Stomach (tissue), 9 donors: ENCODE data around the gene TNKS2. TPM values are rescaled to one million over a fixed set of nuclear protein-coding genes. Genes with fewer than 3 reads are reported as not detected.

ENCODE experiments used
- DNase-seq, 2 donors: peaks; one replicate each; pipeline versions ENCODE4 v3.0.0 to v3.0.0-alpha.2; 2013 to 2019
- H3K27ac ChIP-seq, 5 donors: fragments of 200-600 bp in 4 of 5; sonication (generic) in 4 of 5; one replicate each; pipeline ENCODE4 v1.5.1; 2013 to 2019; ENCODE audit warnings: mild to moderate bottlenecking in 1 of 5, moderate library complexity in 1 of 5
- H3K27me3 ChIP-seq, 3 donors: fragments of 200-600 bp; sonication (generic); one replicate each; pipeline ENCODE4 v1.5.1; 2017 to 2019; ENCODE audit warnings: mixed run types in 1 of 3
- H3K36me3 ChIP-seq, 4 donors: fragments of 200-600 bp; sonication (generic); 1 replicate in 3 of 4; 2 replicates in 1 of 4; pipeline ENCODE4 v1.5.1; 2016 to 2019
- H3K4me1 ChIP-seq, 4 donors: fragments of 200-600 bp; sonication (generic); one replicate each; pipeline ENCODE4 v1.5.1; 2016 to 2019
- H3K4me3 ChIP-seq, 4 donors: fragments of 200-600 bp; sonication (generic) in 3 of 4; one replicate each; pipeline ENCODE4 v1.5.1; 2016 to 2019; ENCODE audit warnings: mild to moderate bottlenecking in 1 of 4
- H3K9me3 ChIP-seq, 4 donors: fragments of 200-600 bp; sonication (generic); one replicate each; pipeline ENCODE4 v1.5.1; 2016 to 2019
- CTCF ChIP-seq, 7 experiments: fragments of 450-650 bp in 4 of 7; fragments of 200-600 bp in 3 of 7; sonication (generic) in 3 of 7; IDR thresholded peaks; one replicate each; pipeline ENCODE4 v1.5.1; 2016 to 2019; ENCODE audit warnings: antibody characterized with exemption in 7 of 7, control low read depth in 2 of 7, mild to moderate bottlenecking in 1 of 7
- EP300 ChIP-seq: sonication (generic); formaldehyde crosslinking; IDR thresholded peaks from one replicate; pipeline ENCODE4 v1.6.1; 2017; ENCODE audit warnings: antibody characterized with exemption
- POLR2A ChIP-seq, 4 donors: fragments of 450-650 bp; IDR thresholded peaks; one replicate each; pipeline ENCODE4 v1.6.1; 2016; ENCODE audit warnings: antibody characterized with exemption in 4 of 4, control low read depth in 2 of 4, mild to moderate bottlenecking in 1 of 4, moderate library complexity in 1 of 4
- POLR2AphosphoS5 ChIP-seq, 3 donors: sonication (generic); formaldehyde crosslinking; IDR thresholded peaks; one replicate each; pipeline ENCODE4 v1.6.1; 2016; ENCODE audit warnings: antibody characterized with exemption in 3 of 3
- WGBS, 5 donors: extraction: QIAGEN DNeasy Blood & Tissue Kit in 3 of 5; methylation state at CpG; one replicate each; pipeline versions ENCODE4 v1.1.5 to v1.1.7; 2013 to 2018; 5-methylcytosine and 5-hydroxymethylcytosine counted together
- intact Hi-C: fragments of 100-400 bp; cut with DNase I; formaldehyde crosslinking; loops from one replicate; pipeline ENCODE4 v1.15.1; 2023; ENCODE audit warnings: low total_unique reads
- polyA plus RNA-seq, 3 donors: library from polyadenylated mRNA; stranded (reverse); fragments of 200-250 nt; gene quantifications; one replicate each; pipeline ENCODE4 v1.2.3, GENCODE V29; 2013
- total RNA-seq, 5 donors: library from RNA; depleted of rRNA; stranded (reverse); fragments of >200 nt; gene quantifications; one replicate each; pipeline versions ENCODE4 v1.1.0 to v1.2.3, GENCODE V29; 2014 to 2016
- donor health status: healthy with polysubstance abuse.
- donor health status: Bipolar disorder and iron deficiency.
- donor health status: healthy.

TNKS2 gene
- total and polyA plus RNA-seq, 8 donors, result 8.1 to 86.5 (median 28.9) TPM

DNA sequence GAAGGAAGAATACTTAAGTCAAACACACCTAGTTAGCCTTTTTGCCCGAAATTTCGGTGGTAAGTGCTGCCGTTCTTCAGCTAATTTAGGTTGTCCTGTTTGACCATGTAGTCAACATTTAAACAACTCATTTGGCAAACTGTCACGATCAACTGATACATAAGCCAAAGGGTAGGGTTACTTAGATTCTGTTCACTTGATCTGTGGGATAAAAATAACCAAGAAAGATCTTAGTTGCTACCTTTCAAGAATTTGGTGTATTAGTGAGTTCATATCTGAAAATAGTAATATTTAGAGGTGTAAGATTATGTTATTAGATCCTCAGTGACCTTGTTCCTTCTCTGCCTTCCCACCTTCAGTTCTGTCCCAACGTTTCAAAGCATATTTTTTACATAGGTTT, 2.0 kb downstream of the TNKS2 start:
- DNase-seq, result no peak
- Histone ChIP-seq H3K27ac (peak overlapping the region in 3 of 5 donors; percentile 99), H3K4me1 (peaks cover 43 to 81% (median 64%) of the 10 kb centered on the region in 4 donors), H3K36me3 (peaks cover 0 to 20% (median 16%) of the 10 kb centered on the region in 4 donors), H3K9me3 (no peaks in the 10 kb centered on the region), H3K27me3 (no peaks in the 10 kb centered on the region), H3K4me3 (peak overlapping the region; percentile 84 to 92 (median 90))
- 18 to 46% (median 19%) methylated on average over 5 of the region's 5 CpGs for WGBS, 5 donors
- intact Hi-C loops, result no loop called here
- no peak for TF ChIP-seq POLR2AphosphoS5 (IDR thresholded peaks at IDR 0.05)
- TF ChIP-seq CTCF (IDR thresholded peaks at IDR 0.05), result no peak
- no peak for TF ChIP-seq EP300
- TF ChIP-seq POLR2A (IDR thresholded peaks at IDR 0.05), result no peak

DNA sequence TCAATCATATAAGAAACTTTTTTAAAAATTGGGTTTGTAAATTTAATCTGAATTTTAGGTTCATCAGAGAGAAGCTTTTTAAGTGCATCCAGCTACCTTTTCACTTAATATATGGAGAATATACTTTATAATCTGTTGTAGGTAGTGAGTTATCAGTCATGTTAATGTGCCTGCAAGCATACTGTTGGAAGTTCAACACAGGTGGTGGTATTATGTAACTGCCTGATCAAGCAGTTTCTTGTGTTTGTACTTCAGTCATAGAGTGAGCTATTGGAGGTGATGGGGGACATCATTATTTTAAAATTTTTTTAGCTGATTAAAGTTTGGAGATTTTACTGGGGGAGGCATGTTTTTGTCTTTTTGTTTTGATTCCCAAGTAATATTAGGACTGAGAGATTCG, 2.5 kb downstream of the TNKS2 start:
- WGBS, 5 donors, result 42 to 68% (median 63%) methylated on average over 1 of the region's 1 CpG
- Histone ChIP-seq H3K4me1 (peaks cover 49 to 84% (median 69%) of the 10 kb centered on the region in 4 donors), H3K27me3 (no peaks in the 10 kb centered on the region), H3K36me3 (peaks cover 4 to 24% (median 21%) of the 10 kb centered on the region in 4 donors), H3K27ac (peak overlapping the region in 1 of 5 donors; percentile 99), H3K4me3 (peak overlapping the region in 3 of 4 donors; percentile 84 to 92 (median 90)), H3K9me3 (no peaks in the 10 kb centered on the region)
- peak in 1 of 2 donors; percentile 32 for DNase-seq
- no peak for TF ChIP-seq EP300
- TF ChIP-seq POLR2A (IDR thresholded peaks at IDR 0.05), result no peak
- no peak for TF ChIP-seq CTCF (IDR thresholded peaks at IDR 0.05)
- no peak for TF ChIP-seq POLR2AphosphoS5 (IDR thresholded peaks at IDR 0.05)
- intact Hi-C loops, result no loop called here

DNA sequence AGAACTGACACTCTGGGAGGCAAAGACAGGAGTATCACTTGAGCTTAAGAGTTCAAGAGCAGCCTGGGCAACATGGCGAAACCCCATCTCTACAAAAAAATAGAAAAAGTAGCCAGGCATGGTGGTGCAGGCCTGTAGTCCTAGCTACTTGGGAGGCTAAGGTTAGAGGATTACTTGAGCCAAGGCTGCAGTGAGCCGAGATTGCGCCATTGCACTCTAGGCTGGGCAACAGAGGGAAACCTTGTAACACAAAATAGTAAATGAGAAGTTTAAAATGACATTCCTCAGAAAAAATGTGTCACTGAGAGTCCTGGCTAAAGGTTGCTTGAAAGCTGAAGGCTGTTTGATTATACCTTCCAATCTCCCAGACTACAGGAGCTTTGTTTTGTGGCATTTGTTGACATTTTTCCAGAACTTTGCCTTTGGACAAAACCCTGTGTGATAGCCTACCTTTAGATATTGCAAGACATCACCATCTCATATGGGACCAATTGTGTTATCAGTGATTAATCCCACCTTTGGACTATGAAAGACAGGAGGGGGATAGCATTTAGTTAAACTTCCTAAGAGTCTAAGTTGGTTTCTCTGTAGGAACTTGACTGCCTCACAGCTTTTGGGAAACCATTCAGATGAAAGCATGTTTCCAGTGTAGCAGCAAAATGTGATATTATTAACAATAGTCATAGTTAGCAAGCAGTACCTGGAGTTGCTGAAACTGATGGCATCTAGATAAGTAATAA, 5.3 kb downstream of the TNKS2 start:
- TF ChIP-seq POLR2A (IDR thresholded peaks at IDR 0.05), result no peak
- TF ChIP-seq CTCF (IDR thresholded peaks at IDR 0.05), result no peak
- TF ChIP-seq EP300, result no peak
- TF ChIP-seq POLR2AphosphoS5 (IDR thresholded peaks at IDR 0.05), result no peak
- H3K36me3 ChIP-seq, result peaks cover 4 to 30% (median 28%) of the 10 kb centered on the region in 4 donors
- peak overlapping the region in 1 of 5 donors; percentile 55 for H3K27ac ChIP-seq
- H3K27me3 ChIP-seq, result no peaks in the 10 kb centered on the region
- WGBS, 5 donors, result 95 to 100% (median 98%) methylated on average over 3 of the region's 3 CpGs
- DNase-seq, result peak in 1 of 2 donors; percentile 9
- H3K4me3 ChIP-seq, result no peak overlapping the region
- H3K4me1 ChIP-seq, result peaks cover 49 to 85% (median 66%) of the 10 kb centered on the region in 4 donors
- intact Hi-C loops, result no loop called here
- no peaks in the 10 kb centered on the region for H3K9me3 ChIP-seq

GRCh38 chr10:91804126-91804510, 5.9 kb downstream of the TNKS2 start:
- H3K4me1 ChIP-seq, result peaks cover 49 to 86% (median 69%) of the 10 kb centered on the region in 4 donors
- no peak for TF ChIP-seq POLR2AphosphoS5 (IDR thresholded peaks at IDR 0.05)
- no peak for TF ChIP-seq POLR2A (IDR thresholded peaks at IDR 0.05)
- no peak for TF ChIP-seq EP300
- TF ChIP-seq CTCF (IDR thresholded peaks at IDR 0.05), result no peak
- H3K36me3 ChIP-seq, result peaks cover 4 to 30% (median 28%) of the 10 kb centered on the region in 4 donors
- intact Hi-C loops, result no loop called here
- no peak for DNase-seq
- no peak overlapping the region for H3K4me3 ChIP-seq
- no peaks in the 10 kb centered on the region for H3K9me3 ChIP-seq
- H3K27ac ChIP-seq, result no peak overlapping the region
- H3K27me3 ChIP-seq, result no peaks in the 10 kb centered on the region
